A204.1 (cell line): ENCODE data around the gene TTLL5.

Experiments
- FAIRE-seq: peaks from 2 replicates; lab custom pipeline; 2012; peaks lifted over from hg19 to GRCh38; lab: Jason Lieb, UNC

Gene TTLL5

DNA sequence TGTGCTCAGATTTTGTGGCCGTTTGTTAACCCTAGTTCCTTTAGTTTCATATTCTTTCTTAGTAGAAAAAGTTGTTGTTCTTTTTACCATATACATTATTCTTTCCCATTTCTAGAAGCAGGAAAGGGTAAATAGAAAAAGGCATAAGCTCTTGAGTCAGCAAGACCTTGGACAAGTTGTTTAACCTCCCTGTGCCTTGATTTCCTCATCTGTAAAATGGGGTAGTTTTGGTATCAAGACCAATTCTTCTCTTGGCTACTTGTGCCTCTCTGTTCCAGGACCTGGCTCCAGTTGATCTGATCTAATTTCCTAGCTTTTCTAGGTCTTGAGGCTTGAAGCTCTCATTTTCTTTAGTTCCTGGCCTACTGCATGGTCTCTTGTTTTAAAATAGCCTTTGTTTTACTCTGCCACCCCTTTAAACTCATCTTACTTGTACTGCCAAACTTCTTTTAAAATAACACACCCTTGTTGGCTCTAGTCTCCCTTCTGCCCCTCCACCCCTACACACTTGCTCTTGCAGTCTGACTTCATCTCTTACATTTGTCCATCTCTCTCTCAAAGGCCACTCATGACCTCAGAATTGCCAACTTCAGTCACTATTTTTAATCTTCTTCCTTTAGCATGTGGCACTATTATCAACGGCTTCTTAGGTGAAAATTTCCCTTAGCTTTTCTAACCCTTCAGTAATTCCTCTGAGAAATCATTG, 143.7 kb downstream of the TTLL5 start:
- FAIRE-seq: no peak

GRCh38 chr14:75805646-75806045, 144.6 kb downstream of the TTLL5 start:
- no peak for FAIRE-seq

GRCh38 chr14:75806352-75806832, 145.3 kb downstream of the TTLL5 start:
- no peak for FAIRE-seq

- no peak for FAIRE-seq
These were observed 146.8 kb downstream of the TTLL5 start for GRCh38 chr14:75807667-75808360.

GRCh38 chr14:75811136-75811829, 150.2 kb downstream of the TTLL5 start:
- FAIRE-seq: no peak

- FAIRE-seq: no peak
These were observed 150.9 kb downstream of the TTLL5 start for GRCh38 chr14:75811872-75812499.

- no peak for FAIRE-seq
These were observed 151.6 kb downstream of the TTLL5 start for GRCh38 chr14:75812622-75813021.

DNA sequence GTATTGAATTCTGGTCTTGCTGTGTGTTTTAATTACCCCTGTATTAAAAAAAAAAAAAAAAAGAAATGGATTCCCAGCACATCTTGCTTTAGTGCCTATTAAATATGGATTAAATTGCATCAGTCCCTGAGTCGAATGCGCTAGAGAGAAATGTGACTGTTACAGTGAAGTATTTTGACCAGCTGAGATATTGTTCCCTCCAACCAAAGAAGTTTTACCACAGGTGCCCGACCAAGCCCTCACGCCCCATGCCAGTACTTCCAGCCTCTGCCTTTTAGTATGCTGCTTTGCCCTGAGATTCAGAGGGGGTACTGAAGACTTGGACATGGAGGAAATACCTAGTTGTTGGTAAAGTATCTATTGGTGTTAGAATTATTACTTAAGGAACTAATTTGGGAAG, 159.7 kb downstream of the TTLL5 start:
- no peak for FAIRE-seq

DNA sequence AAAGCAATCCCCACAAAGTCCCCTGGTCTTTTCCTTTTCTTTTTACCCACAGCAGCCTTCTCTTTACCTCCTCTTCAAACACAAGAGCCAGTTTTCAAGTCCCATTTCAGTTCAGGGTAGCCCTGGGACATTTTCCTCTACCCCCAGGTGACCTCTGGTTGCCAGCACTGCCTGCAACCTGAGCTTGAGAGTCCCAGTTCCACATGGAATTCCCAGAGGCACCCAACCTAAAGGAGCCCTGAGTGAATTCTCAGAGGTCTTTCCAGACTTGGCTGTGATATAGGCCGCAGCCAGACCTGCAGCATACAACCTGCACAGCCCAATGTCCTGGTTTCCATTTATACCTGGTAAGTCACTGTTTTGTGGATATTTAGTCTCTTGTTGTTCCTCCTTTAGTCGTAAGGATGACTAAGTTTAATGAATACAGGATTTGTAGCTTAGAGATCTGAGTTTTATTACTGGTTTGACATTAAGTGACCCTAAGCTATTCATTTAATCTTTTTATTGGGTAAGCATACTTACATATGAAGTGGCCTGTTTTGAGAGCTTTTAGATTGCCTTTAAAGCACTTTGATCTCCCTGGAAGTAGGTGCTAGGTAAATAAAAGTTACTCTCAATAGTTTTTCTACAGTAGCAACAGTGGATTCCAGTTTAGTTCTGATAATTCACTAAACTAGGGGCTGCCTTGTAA, 160.9 kb downstream of the TTLL5 start:
- FAIRE-seq: no peak

DNA sequence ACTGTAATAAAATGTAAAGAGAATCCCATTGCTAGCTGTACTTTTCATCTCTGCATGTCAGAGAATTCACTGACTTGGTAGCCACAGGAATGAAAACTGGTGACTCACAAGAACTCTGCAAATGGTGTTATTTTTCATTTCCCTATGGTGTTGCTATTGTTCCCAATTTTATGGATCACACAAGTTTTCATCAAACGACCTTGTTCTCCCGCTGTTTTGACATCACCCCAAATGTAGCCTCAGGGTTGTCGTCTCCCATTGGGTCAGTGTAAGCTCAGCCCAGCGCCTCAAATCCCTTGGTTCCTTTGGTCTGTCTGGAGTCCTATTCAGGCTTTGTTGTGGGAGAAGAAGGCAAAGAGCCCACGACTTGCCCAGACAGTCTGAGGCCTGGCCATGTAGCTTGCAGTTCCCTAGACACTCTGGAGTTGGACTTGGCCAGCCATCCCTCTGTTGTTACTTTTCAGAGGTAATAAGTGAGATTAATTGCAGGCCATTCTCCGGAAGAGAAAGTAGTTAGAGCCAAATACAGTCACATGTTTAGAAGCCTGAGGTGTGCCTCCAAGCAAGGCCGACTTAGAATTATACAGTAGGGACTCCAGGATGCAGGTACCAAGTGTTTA, 161.6 kb downstream of the TTLL5 start:
- FAIRE-seq: no peak

GRCh38 chr14:75823334-75823733, 162.3 kb downstream of the TTLL5 start:
- FAIRE-seq: no peak

DNA sequence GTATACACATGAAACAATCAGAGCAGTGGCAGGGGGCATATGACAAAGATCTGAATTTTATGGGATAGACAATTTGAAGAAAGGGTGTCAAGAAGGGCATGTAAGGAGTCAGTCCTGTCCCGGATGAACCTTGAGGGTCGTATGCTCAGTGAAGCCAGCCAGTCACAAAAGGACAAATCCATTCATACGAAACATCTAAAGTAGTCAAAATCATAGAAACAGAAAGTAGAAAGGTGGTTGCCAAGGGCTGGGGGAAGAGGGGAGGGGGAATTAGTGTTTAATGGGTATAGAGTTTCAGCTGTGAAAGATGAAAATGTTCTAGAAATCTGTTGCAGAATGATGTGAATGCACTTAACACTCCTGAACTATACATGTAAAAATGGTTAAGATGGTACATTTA, 163.3 kb downstream of the TTLL5 start:
- FAIRE-seq: no peak

DNA sequence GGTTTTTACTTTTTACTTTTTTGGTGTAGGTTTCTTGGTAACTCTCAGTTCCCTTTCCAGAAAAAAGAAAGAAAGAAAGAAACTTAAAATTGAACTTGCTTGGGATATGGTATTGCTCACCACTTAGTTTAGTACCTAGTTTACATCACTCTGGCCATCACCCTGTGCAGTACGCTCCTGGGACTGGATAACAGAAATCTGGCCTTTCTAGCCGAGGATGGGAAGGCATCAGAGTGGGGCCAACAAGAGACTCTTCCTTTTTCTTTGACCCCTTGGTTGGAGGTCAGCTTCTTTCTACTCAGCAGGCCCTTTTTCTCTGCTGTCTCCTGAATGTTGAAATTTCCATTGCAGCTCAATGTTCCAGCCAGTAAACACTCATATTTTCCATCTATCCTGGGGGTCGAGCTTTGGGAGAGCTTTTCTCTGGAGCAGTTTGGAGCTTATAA, 164.1 kb downstream of the TTLL5 start:
- no peak for FAIRE-seq

DNA sequence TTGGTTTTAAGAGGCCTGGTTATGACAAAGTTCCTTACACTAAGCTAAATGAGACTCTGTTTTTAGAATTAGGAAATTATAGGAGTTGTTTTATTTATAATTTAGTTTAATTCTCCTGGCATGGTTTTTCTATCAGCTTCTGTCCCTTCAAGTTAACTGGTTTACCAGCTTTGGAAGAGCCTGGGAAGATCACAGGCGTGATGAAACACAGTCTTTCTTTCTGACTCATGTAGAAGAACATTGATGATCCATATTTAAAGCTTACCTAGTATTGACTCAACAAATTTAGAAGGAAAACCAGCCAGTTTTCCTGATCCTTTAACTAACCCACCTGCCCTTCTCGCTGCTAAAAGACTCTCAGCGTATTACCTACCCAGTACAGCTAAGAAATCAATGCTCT, 165.6 kb downstream of the TTLL5 start:
- FAIRE-seq: no peak

DNA sequence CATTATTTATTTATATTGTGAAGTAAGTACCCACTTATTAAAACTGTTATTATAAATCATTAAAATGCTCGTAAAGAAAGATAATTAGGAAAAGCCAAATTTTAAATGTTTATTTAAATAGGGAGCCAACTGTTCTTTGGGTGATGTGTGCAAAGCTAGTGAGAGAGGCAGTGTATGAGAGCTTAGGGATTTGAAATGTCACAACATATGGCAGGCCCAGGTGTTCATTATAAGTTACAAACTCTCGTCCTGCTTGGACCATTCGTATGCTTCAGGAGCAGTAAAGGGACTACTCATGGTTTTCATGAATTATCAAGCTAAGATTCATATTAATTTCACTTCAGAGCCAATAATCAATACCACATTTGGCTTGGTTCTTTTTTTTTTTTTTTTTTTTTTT, 166.3 kb downstream of the TTLL5 start:
- no peak for FAIRE-seq

- no peak for FAIRE-seq
These were observed 168.3 kb downstream of the TTLL5 start for GRCh38 chr14:75829316-75829715.

DNA sequence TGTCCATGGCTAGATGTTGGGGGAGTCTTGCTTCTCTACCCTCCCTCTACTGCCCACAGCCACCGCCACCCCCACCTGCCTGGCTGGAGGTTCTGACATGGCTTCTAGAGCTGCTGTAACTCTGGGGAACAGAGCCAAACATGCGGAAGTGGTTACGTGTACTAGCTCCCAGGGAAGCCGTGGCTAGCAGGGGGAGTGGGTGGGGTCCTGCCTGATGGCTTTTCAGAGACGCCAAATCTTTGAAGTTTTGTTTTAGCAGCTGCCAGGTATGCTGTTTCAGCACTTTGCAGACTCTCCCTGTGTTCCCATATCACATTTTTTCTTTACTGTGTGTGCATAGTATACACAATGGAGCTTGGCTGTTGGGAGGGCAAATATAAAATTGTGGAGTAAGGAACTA, 170.4 kb downstream of the TTLL5 start:
- FAIRE-seq: no peak

- no peak for FAIRE-seq
These were observed 170.9 kb downstream of the TTLL5 start for GRCh38 chr14:75831952-75832351.

DNA sequence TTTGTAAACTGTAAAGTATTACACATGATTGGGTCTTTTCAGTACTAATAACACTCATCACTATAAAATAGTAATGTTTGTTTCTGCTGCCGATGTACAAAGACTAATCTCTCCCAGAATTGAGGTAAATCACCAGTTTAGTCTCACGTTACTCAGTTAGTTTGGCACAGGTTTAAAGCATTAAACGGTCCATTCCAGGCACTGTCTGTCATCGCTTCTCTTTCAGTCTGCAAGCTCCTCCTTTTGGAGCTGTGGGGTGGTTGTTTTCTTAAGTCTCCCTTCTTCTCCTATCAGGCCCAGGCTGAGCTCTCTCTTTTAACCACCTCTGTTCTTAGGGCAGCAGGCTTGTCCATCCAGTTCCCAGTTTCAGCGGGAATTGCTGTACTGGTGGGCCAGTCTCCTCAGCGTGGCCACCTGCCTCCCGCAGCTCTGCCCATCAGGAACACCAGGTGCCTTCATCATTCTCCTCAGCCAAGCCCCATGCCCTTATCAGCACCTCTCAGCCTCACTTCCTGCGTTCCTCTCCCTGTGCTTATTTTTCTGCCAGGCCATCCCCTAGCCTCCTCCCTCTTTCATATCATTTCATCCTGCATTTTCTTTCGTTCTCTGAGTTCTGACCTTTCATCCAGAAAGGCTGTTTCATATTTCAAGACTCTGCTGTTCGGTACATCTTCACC, 171.7 kb downstream of the TTLL5 start:
- no peak for FAIRE-seq

GRCh38 chr14:75833326-75834020, 172.4 kb downstream of the TTLL5 start:
- no peak for FAIRE-seq
